MCF 10A (cell line): Measurements from ENCODE around the gene MCL1. TPM values are rescaled to one million over a fixed set of nuclear protein-coding genes. Genes with fewer than 3 reads are reported as not detected.

Source experiments
- BruUV-seq: library from RNA; stranded (reverse); fragments of 400-500 nt; replicated peaks from 2 replicates; lab custom pipeline; 2021; lab: Mats Ljungman, UMichigan
- CTCF ChIA-PET: fragments of 300-600 bp; sonication (Branson Sonifier 250); formaldehyde crosslinking; extraction: SDS; loops from one replicate; lab custom pipeline; 2021; ENCODE audit warnings: antibody characterized with exemption, inconsistent platforms; lab: Yijun Ruan, JAX
- POLR2A ChIA-PET: fragments of 300-600, 350-650 bp; sonication (Branson Sonifier 250); formaldehyde crosslinking; extraction: SDS; loops from one replicate; lab custom pipeline; 2020; ENCODE audit warnings: antibody characterized with exemption, inconsistent platforms; lab: Yijun Ruan, JAX
- DNase-seq: peaks from one replicate; pipeline ENCODE4 v3.0.0-alpha.2; 2018; ENCODE audit not compliant: unreplicated experiment
- H3K27ac Mint-ChIP-seq: one replicate; pipeline ENCODE4 v1.8.0; 2022; ENCODE audit warnings: mild to moderate bottlenecking, low read depth, mixed read lengths; ENCODE audit not compliant: unreplicated experiment
- H3K27me3 Mint-ChIP-seq: one replicate; pipeline ENCODE4 v1.8.0; 2022; ENCODE audit warnings: mixed read lengths; ENCODE audit not compliant: insufficient read depth, unreplicated experiment
- H3K36me3 Mint-ChIP-seq: one replicate; pipeline ENCODE4 v1.8.0; 2022; ENCODE audit warnings: mild to moderate bottlenecking, moderate library complexity, mixed read lengths; ENCODE audit not compliant: insufficient read depth, unreplicated experiment
- H3K4me1 Mint-ChIP-seq: one replicate; pipeline ENCODE4 v1.8.0; 2022; ENCODE audit warnings: mixed read lengths; ENCODE audit not compliant: insufficient read depth, unreplicated experiment
- H3K4me3 Mint-ChIP-seq: one replicate; pipeline ENCODE4 v1.8.0; 2022; ENCODE audit warnings: mild to moderate bottlenecking, moderate library complexity, mixed read lengths; ENCODE audit not compliant: unreplicated experiment
- H3K9me3 Mint-ChIP-seq: one replicate; pipeline ENCODE4 v1.8.0; 2022; ENCODE audit warnings: mixed read lengths; ENCODE audit not compliant: unreplicated experiment
- CTCF ChIP-seq: fragments of 200-600 bp; IDR thresholded peaks from one replicate; pipeline ENCODE4 v1.8.0; 2022; ENCODE audit warnings: antibody characterized with exemption, mild to moderate bottlenecking; ENCODE audit not compliant: unreplicated experiment
- intact Hi-C: fragments of 100-400 bp; cut with micrococcal nuclease; formaldehyde crosslinking; loops from 2 replicates; pipeline ENCODE4 v1.14.1; 2022
- total RNA-seq: library from RNA; stranded (reverse); gene quantifications from 2 replicates; pipeline ENCODE4 v1.2.3, GENCODE V29; 2022

Gene MCL1
- total RNA-seq, 1 experiment from 2014 or later: 624 TPM

GRCh38 chr1:150557813-150558212, 21.6 kb downstream of the MCL1 start:
- H3K27ac Mint-ChIP-seq: no peak overlapping the region
- no peak for DNase-seq
- ChIA-PET CTCF (interaction anchor here (0.7 to 9.8 kb wide), 6 partner anchors 20 to 423 kb away, joined by 3 to 203 read pairs (median 4); no protein-coding TSS in a partner anchor), POLR2A (interaction anchor here (1.0 to 27.7 kb wide), 3 partner anchors 1 to 70 kb away, joined by 4 to 1801 read pairs (median 1801); partner anchors contain the start of genes ADAMTSL4 and MCL1)
- peaks cover 68% of the 10 kb centered on the region for H3K36me3 Mint-ChIP-seq
- intact Hi-C loops: no loop called here
- H3K4me3 Mint-ChIP-seq: no peak overlapping the region
- no TSS peak for BruUV-seq
- no peaks in the 10 kb centered on the region for H3K27me3 Mint-ChIP-seq
- no peak for TF ChIP-seq CTCF
- peaks cover 36% of the 10 kb centered on the region for H3K4me1 Mint-ChIP-seq
- H3K9me3 Mint-ChIP-seq: no peaks in the 10 kb centered on the region

- H3K27ac Mint-ChIP-seq: no peak overlapping the region
Measured at GRCh38 chr1:150557065-150557600, 22.3 kb downstream of the MCL1 start.

GRCh38 chr1:150555971-150556865, 23.2 kb downstream of the MCL1 start:
- POLR2A ChIA-PET: interaction anchor here (27.7 kb wide), 1 partner anchor 15 kb away, joined by 1801 read pairs; the partner anchor contains the start of gene MCL1
- intact Hi-C loops: no loop called here
- no peaks in the 10 kb centered on the region for H3K27me3 Mint-ChIP-seq
- no peaks in the 10 kb centered on the region for H3K9me3 Mint-ChIP-seq
- BruUV-seq: no TSS peak
- no peak overlapping the region for H3K27ac Mint-ChIP-seq
- no peak overlapping the region for H3K4me3 Mint-ChIP-seq
- H3K4me1 Mint-ChIP-seq: peaks cover 32% of the 10 kb centered on the region
- CTCF ChIA-PET: interaction anchor here (0.5 to 1.0 kb wide), 7 partner anchors 60 to 424 kb away, joined by 3 read pairs; no protein-coding TSS in a partner anchor
- no peak for DNase-seq
- no peak for TF ChIP-seq CTCF
- peaks cover 67% of the 10 kb centered on the region for H3K36me3 Mint-ChIP-seq

More at GRCh38 chr1:150557065-150557600, 22.3 kb downstream of the MCL1 start:
- no peaks in the 10 kb centered on the region for H3K27me3 Mint-ChIP-seq
- no peaks in the 10 kb centered on the region for H3K9me3 Mint-ChIP-seq
- ChIA-PET POLR2A (interaction anchor here (27.7 kb wide), 1 partner anchor 14 kb away, joined by 1801 read pairs; the partner anchor contains the start of gene MCL1), CTCF (interaction anchor here (0.7 to 9.8 kb wide), 4 partner anchors 61 to 282 kb away, joined by 3 to 203 read pairs (median 3); no protein-coding TSS in a partner anchor)
- peaks cover 74% of the 10 kb centered on the region for H3K36me3 Mint-ChIP-seq
- no peak overlapping the region for H3K4me3 Mint-ChIP-seq
- DNase-seq: no peak
- TF ChIP-seq CTCF: no peak
- intact Hi-C loops: no loop called here
- no TSS peak for BruUV-seq
- H3K4me1 Mint-ChIP-seq: peaks cover 36% of the 10 kb centered on the region
